Muscle of leg (tissue), 11 donors: ENCODE measurements around the gene REEP3. TPM values are rescaled to one million over a fixed set of nuclear protein-coding genes. Genes with fewer than 3 reads are reported as not detected.
"Not testable (repeated sequence)": the region's sequence is repeated elsewhere in the genome, so short reads cannot be mapped to it uniquely, and the experiment has no call there.

ENCODE experiments used
- DNase-seq: peaks from one replicate; pipeline ENCODE4 v3.0.0; 2013
- H3K27ac ChIP-seq: one replicate; pipeline ENCODE4 v1.5.1; 2013; ENCODE audit warnings: mild to moderate bottlenecking, low read length, control low read depth
- H3K27me3 ChIP-seq: one replicate; pipeline ENCODE4 v1.6.1; 2013; ENCODE audit warnings: low read length; ENCODE audit not compliant: control insufficient read depth, insufficient read depth
- H3K36me3 ChIP-seq: one replicate; pipeline ENCODE4 v1.6.1; 2013; ENCODE audit warnings: low read length; ENCODE audit not compliant: control insufficient read depth, insufficient read depth
- H3K4me1 ChIP-seq: one replicate; pipeline ENCODE4 v1.6.1; 2013; ENCODE audit warnings: low read length; ENCODE audit not compliant: control insufficient read depth, insufficient read depth
- H3K4me3 ChIP-seq: one replicate; pipeline ENCODE4 v1.5.1; 2013; ENCODE audit warnings: low read length, control low read depth
- H3K9me3 ChIP-seq: replicated peaks from 2 replicates; pipeline ENCODE4 v1.6.1; 2013; ENCODE audit warnings: low read depth, low read length; ENCODE audit not compliant: control insufficient read depth
- WGBS: methylation state at CpG from one replicate; pipeline ENCODE4 v1.1.5; 2013; ENCODE audit warnings: missing lambda C conversion rate; ENCODE audit not compliant: insufficient coverage; 5-methylcytosine and 5-hydroxymethylcytosine counted together
- polyA plus RNA-seq, 8 donors: library from polyadenylated mRNA; unstranded; fragments of 120-200 nt; gene quantifications; one replicate each; pipeline versions ENCODE4 v1.2.1 to v1.2.3, GENCODE V29; 2013; ENCODE audit warnings: inconsistent platforms in 1 of 8, low replicate concordance in 1 of 8; ENCODE audit not compliant: insufficient read length in 8 of 8, insufficient read depth in 1 of 8
- total RNA-seq: library from RNA; stranded (reverse); fragments of 120-200 nt; gene quantifications from one replicate; pipeline ENCODE4 v1.2.4, GENCODE V29; 2013

REEP3 gene
- total and polyA plus RNA-seq, 9 donors, result 14.1 to 22.1 (median 15.3) TPM

- Histone ChIP-seq H3K27ac (no peak overlapping the region), H3K9me3 (no peaks in the 10 kb centered on the region), H3K27me3 (no peaks in the 10 kb centered on the region), H3K36me3 (no peaks in the 10 kb centered on the region), H3K4me3 (no peak overlapping the region), H3K4me1 (no peaks in the 10 kb centered on the region)
- DNase-seq, result no peak
- 97% methylated on average over 4 of the region's 5 CpGs for WGBS
These were observed 37.1 kb downstream of the REEP3 start for GRCh38 chr10:63558132-63558784.

GRCh38 chr10:63561341-63561740, 40.1 kb downstream of the REEP3 start:
- DNase-seq, result no peak
- H3K36me3 ChIP-seq, result no peaks in the 10 kb centered on the region
- H3K4me1 ChIP-seq, result no peaks in the 10 kb centered on the region
- H3K9me3 ChIP-seq, result no peaks in the 10 kb centered on the region
- no peaks in the 10 kb centered on the region for H3K27me3 ChIP-seq
- 75% methylated on average over 5 of the region's 5 CpGs for WGBS
- H3K27ac ChIP-seq, result no peak overlapping the region
- H3K4me3 ChIP-seq, result no peak overlapping the region

GRCh38 chr10:63562391-63562790, 41.2 kb downstream of the REEP3 start:
- Histone ChIP-seq H3K4me3 (no peak overlapping the region), H3K27me3 (no peaks in the 10 kb centered on the region), H3K4me1 (no peaks in the 10 kb centered on the region), H3K36me3 (no peaks in the 10 kb centered on the region), H3K27ac (no peak overlapping the region), H3K9me3 (no peaks in the 10 kb centered on the region)
- no CpG with 5 or more reads among the region's 3 CpGs for WGBS
- no peak for DNase-seq

- Histone ChIP-seq H3K27me3 (no peaks in the 10 kb centered on the region), H3K9me3 (no peaks in the 10 kb centered on the region), H3K36me3 (no peaks in the 10 kb centered on the region), H3K4me1 (no peaks in the 10 kb centered on the region), H3K4me3 (no peak overlapping the region), H3K27ac (no peak overlapping the region)
- DNase-seq, result no peak
- WGBS, result 80% methylated on average over 1 of the region's 4 CpGs
These were observed 41.7 kb downstream of the REEP3 start for GRCh38 chr10:63562857-63563256.

GRCh38 chr10:63563623-63564022, 42.4 kb downstream of the REEP3 start:
- no peaks in the 10 kb centered on the region for H3K4me1 ChIP-seq
- no peaks in the 10 kb centered on the region for H3K9me3 ChIP-seq
- H3K36me3 ChIP-seq, result no peaks in the 10 kb centered on the region
- WGBS, result no CpG with 5 or more reads among the region's 3 CpGs
- H3K27me3 ChIP-seq, result no peaks in the 10 kb centered on the region
- DNase-seq, result no peak
- H3K4me3 ChIP-seq, result no peak overlapping the region
- H3K27ac ChIP-seq, result no peak overlapping the region

- H3K9me3 ChIP-seq, H3K4me3 ChIP-seq, H3K36me3 ChIP-seq, H3K27me3 ChIP-seq, H3K4me1 ChIP-seq, DNase-seq, H3K27ac ChIP-seq: not testable (repeated sequence)
- WGBS, result 91% methylated on average over 1 of the region's 3 CpGs
These were observed 43.5 kb downstream of the REEP3 start for GRCh38 chr10:63564731-63565130.

- peaks cover 6% of the 10 kb centered on the region for H3K36me3 ChIP-seq
- H3K4me1 ChIP-seq, result no peaks in the 10 kb centered on the region
- peak; percentile 86 for DNase-seq
- H3K4me3 ChIP-seq, result no peak overlapping the region
- H3K9me3 ChIP-seq, result no peaks in the 10 kb centered on the region
- no peaks in the 10 kb centered on the region for H3K27me3 ChIP-seq
- peak overlapping the region; percentile 45 for H3K27ac ChIP-seq
- no CpG with 5 or more reads among the region's 3 CpGs for WGBS
These were observed 52.0 kb downstream of the REEP3 start for GRCh38 chr10:63573068-63573697.

- Histone ChIP-seq H3K9me3 (no peaks in the 10 kb centered on the region), H3K36me3 (peaks cover 6% of the 10 kb centered on the region), H3K4me1 (peaks cover under 1% of the 10 kb centered on the region), H3K27me3 (no peaks in the 10 kb centered on the region), H3K4me3 (no peak overlapping the region), H3K27ac (peak overlapping the region; percentile 45)
- no CpG with 5 or more reads among the region's 2 CpGs for WGBS
- no peak for DNase-seq
These were observed 52.8 kb downstream of the REEP3 start for GRCh38 chr10:63574011-63574410.

- Histone ChIP-seq H3K4me1 (peaks cover 7% of the 10 kb centered on the region), H3K27me3 (no peaks in the 10 kb centered on the region), H3K4me3 (no peak overlapping the region), H3K36me3 (peaks cover 6% of the 10 kb centered on the region), H3K27ac (no peak overlapping the region), H3K9me3 (no peaks in the 10 kb centered on the region)
- WGBS, result no CpG with 5 or more reads among the region's 1 CpG
- no peak for DNase-seq
These were observed 55.3 kb downstream of the REEP3 start for GRCh38 chr10:63576501-63576900.

- Histone ChIP-seq H3K36me3 (peaks cover 6% of the 10 kb centered on the region), H3K4me3 (no peak overlapping the region), H3K9me3 (no peaks in the 10 kb centered on the region), H3K27ac (no peak overlapping the region), H3K4me1 (peaks cover 7% of the 10 kb centered on the region), H3K27me3 (no peaks in the 10 kb centered on the region)
- WGBS, result 100% methylated on average over 2 of the region's 7 CpGs
- DNase-seq, result no peak
These were observed 57.3 kb downstream of the REEP3 start for GRCh38 chr10:63578501-63578900.
